ENCODE data around the gene ARHGAP9. TPM values are rescaled to one million over a fixed set of nuclear protein-coding genes. Genes with fewer than 3 reads are reported as not detected.

ARHGAP9 gene
- total and polyA plus RNA-seq, 2 experiments from 2014 or later, result 0.11 to 0.61 TPM

DNA sequence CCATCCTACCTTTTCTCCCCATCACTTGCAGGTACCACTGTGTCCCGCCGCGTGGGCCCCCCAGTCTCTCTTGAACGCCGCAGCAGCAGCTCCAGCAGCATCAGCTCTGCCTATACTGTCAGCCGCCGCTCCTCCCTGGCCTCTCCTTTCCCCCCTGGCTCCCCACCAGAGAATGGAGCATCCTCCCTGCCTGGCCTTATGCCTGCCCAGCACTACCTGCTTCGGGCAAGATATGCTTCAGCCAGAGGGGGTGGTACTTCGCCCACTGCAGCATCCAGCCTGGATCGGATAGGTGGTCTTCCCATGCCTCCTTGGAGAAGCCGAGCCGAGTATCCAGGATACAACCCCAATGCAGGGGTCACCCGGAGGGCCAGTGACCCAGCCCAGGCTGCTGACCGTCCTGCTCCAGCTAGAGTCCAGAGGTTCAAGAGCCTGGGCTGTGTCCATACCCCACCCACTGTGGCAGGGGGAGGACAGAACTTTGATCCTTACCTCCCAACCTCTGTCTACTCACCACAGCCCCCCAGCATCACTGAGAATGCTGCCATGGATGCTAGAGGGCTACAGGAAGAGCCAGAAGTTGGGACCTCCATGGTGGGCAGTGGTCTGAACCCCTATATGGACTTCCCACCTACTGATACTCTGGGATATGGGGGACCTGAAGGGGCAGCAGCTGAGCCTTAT is 9.2 kb downstream of the ARHGAP9 start:
- Histone ChIP-seq H3K79me2 (ENCODE audit: insufficient read depth) (no peaks in the 10 kb centered on the region), H3K27me3 (replicated peaks; ENCODE audit: insufficient read depth) (peaks cover 32% of the 10 kb centered on the region), H3F3A (ENCODE audit: insufficient read depth) (no peaks in the 10 kb centered on the region), H3K4me1 (ENCODE audit: insufficient read depth) (no peaks in the 10 kb centered on the region), H3K9me3 (ENCODE audit: low read depth) (no peaks in the 10 kb centered on the region), H3K9ac (no peak overlapping the region), H2AFZ (no peak overlapping the region), H3K4me3 (no peak overlapping the region), H3K27ac (no peak overlapping the region), H3K9me2 (ENCODE audit: insufficient read depth) (no peaks in the 10 kb centered on the region), H3K36me3 (ENCODE audit: low read depth) (no peaks in the 10 kb centered on the region), H3K4me2 (ENCODE audit: unreplicated experiment) (no peak overlapping the region), H4K20me1 (ENCODE audit: insufficient read depth) (no peaks in the 10 kb centered on the region)
- no peak for DNase-seq
- in situ Hi-C loops (cut with MboI), result no loop called here
- TF ChIP-seq EZH2 (IDR thresholded peaks at IDR 0.05; ENCODE audit: insufficient read depth, poor library complexity, severe bottlenecking), result no peak
- no peak for TF ChIP-seq EZH2phosphoT487 (IDR thresholded peaks at IDR 0.05; ENCODE audit: insufficient read depth, low read depth)
- 88 to 93% methylated on average over 13 to 14 of the region's 14 CpGs for WGBS, 2 experiments (ENCODE audit: low coverage in 1 of 2, low lambda C conversion rate in 2 of 2, missing lambda C conversion rate in 2 of 2)

DNA sequence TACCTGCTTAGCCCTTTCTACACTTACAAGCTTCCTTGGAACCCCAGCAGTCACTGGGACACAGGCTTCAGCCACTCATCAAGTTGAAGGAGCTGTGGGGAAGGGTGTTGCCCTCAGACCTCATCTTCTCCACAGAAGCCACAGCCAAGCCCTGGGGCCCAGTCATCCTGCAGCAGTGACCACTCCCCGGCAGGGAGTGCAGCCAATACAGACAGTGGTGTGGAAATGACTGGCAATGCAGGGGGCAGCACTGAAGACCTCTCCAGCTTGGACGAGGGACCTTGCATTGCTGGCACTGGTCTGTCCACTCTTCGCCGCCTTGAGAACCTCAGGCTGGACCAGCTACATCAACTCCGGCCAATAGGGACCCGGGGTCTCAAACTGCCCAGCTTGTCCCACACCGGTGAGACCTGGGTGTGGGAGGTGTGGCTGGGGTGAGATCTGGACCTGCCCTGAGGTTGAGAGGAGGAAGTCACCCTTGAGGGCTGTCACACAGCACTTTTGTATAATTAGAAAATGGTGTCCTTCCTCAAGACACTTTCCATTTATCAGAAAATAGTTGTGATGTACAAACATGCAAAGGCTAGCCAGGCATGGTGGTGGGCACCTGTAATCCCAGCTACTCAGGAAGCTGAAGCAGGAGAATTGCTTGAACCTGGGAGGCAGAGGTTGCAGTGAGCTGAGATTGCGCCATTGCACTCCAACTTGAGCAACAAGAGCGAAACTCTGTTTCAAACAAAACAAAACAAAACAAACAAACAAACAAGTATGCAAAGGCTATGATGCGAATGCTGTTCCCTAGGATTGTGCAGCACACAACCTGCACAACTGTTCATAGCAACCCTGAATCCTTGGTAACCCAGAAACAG is 10.1 kb downstream of the ARHGAP9 start:
- H3K4me2 ChIP-seq (ENCODE audit: unreplicated experiment), result no peak overlapping the region
- H3K9ac ChIP-seq, result no peak overlapping the region
- no peak for TF ChIP-seq EZH2phosphoT487 (IDR thresholded peaks at IDR 0.05; ENCODE audit: insufficient read depth, low read depth)
- no peak for TF ChIP-seq EZH2 (IDR thresholded peaks at IDR 0.05; ENCODE audit: insufficient read depth, poor library complexity, severe bottlenecking)
- in situ Hi-C loops (cut with MboI), result no loop called here
- DNase-seq, result no peak
- no peaks in the 10 kb centered on the region for H3K36me3 ChIP-seq (ENCODE audit: low read depth)
- no peaks in the 10 kb centered on the region for H3F3A ChIP-seq (ENCODE audit: insufficient read depth)
- peaks cover 23% of the 10 kb centered on the region for H3K27me3 ChIP-seq (replicated peaks; ENCODE audit: insufficient read depth)
- no peaks in the 10 kb centered on the region for H3K4me1 ChIP-seq (ENCODE audit: insufficient read depth)
- H3K9me3 ChIP-seq (ENCODE audit: low read depth), result no peaks in the 10 kb centered on the region
- H3K9me2 ChIP-seq (ENCODE audit: insufficient read depth), result no peaks in the 10 kb centered on the region
- 84 to 85% methylated on average over 10 of the region's 10 CpGs for WGBS, 2 experiments (ENCODE audit: low coverage in 1 of 2, low lambda C conversion rate in 2 of 2, missing lambda C conversion rate in 2 of 2)
- H2AFZ ChIP-seq, result no peak overlapping the region
- no peaks in the 10 kb centered on the region for H4K20me1 ChIP-seq (ENCODE audit: insufficient read depth)
- H3K4me3 ChIP-seq, result no peak overlapping the region
- H3K27ac ChIP-seq, result no peak overlapping the region
- no peaks in the 10 kb centered on the region for H3K79me2 ChIP-seq (ENCODE audit: insufficient read depth)

- Histone ChIP-seq H3K4me1 (ENCODE audit: insufficient read depth) (no peaks in the 10 kb centered on the region), H3F3A (ENCODE audit: insufficient read depth) (no peaks in the 10 kb centered on the region), H3K27ac (no peak overlapping the region), H4K20me1 (ENCODE audit: insufficient read depth) (no peaks in the 10 kb centered on the region), H3K4me3 (no peak overlapping the region), H3K79me2 (ENCODE audit: insufficient read depth) (no peaks in the 10 kb centered on the region), H3K36me3 (ENCODE audit: low read depth) (no peaks in the 10 kb centered on the region), H2AFZ (no peak overlapping the region), H3K9ac (no peak overlapping the region), H3K9me3 (ENCODE audit: low read depth) (no peaks in the 10 kb centered on the region), H3K4me2 (ENCODE audit: unreplicated experiment) (no peak overlapping the region), H3K9me2 (ENCODE audit: insufficient read depth) (no peaks in the 10 kb centered on the region), H3K27me3 (replicated peaks; ENCODE audit: insufficient read depth) (peaks cover 7% of the 10 kb centered on the region)
- in situ Hi-C loops (cut with MboI), result no loop called here
- whole genome bisulfite sequencing, 2 experiments (ENCODE audit: low coverage in 1 of 2, low lambda C conversion rate in 2 of 2, missing lambda C conversion rate in 2 of 2), result 82 to 86% methylated on average over 10 to 11 of the region's 11 CpGs
- TF ChIP-seq EZH2 (IDR thresholded peaks at IDR 0.05; ENCODE audit: insufficient read depth, poor library complexity, severe bottlenecking) (no peak), EZH2phosphoT487 (IDR thresholded peaks at IDR 0.05; ENCODE audit: insufficient read depth, low read depth) (no peak)
- no peak for DNase-seq
Observed at GRCh38 chr12:57467915-57468314, 11.8 kb downstream of the ARHGAP9 start.

GRCh38 chr12:57467212-57467874 is 12.3 kb downstream of the ARHGAP9 start:
- DNase-seq, result no peak
- no peaks in the 10 kb centered on the region for H3F3A ChIP-seq (ENCODE audit: insufficient read depth)
- no peaks in the 10 kb centered on the region for H4K20me1 ChIP-seq (ENCODE audit: insufficient read depth)
- no peak overlapping the region for H3K27ac ChIP-seq
- H3K27me3 ChIP-seq (replicated peaks; ENCODE audit: insufficient read depth), result peaks cover 1% of the 10 kb centered on the region; the same call in 1 of the 2 replicates
- no peaks in the 10 kb centered on the region for H3K4me1 ChIP-seq (ENCODE audit: insufficient read depth)
- no peak overlapping the region for H3K4me2 ChIP-seq (ENCODE audit: unreplicated experiment)
- no peaks in the 10 kb centered on the region for H3K36me3 ChIP-seq (ENCODE audit: low read depth)
- no peak overlapping the region for H3K4me3 ChIP-seq
- H2AFZ ChIP-seq, result no peak overlapping the region
- WGBS, 2 experiments (ENCODE audit: low coverage in 1 of 2, low lambda C conversion rate in 2 of 2, missing lambda C conversion rate in 2 of 2), result 73 to 82% methylated on average over 12 of the region's 12 CpGs
- H3K9me2 ChIP-seq (ENCODE audit: insufficient read depth), result no peaks in the 10 kb centered on the region
- in situ Hi-C loops (cut with MboI), result no loop called here
- no peaks in the 10 kb centered on the region for H3K79me2 ChIP-seq (ENCODE audit: insufficient read depth)
- TF ChIP-seq EZH2 (IDR thresholded peaks at IDR 0.05; ENCODE audit: insufficient read depth, poor library complexity, severe bottlenecking) (no peak), EZH2phosphoT487 (IDR thresholded peaks at IDR 0.05; ENCODE audit: insufficient read depth, low read depth) (no peak)
- H3K9ac ChIP-seq, result no peak overlapping the region
- H3K9me3 ChIP-seq (ENCODE audit: low read depth), result no peaks in the 10 kb centered on the region

Data from GM23248 (cell line).